ENCODE data around the gene RHEB. TPM values are rescaled to one million over a fixed set of nuclear protein-coding genes. Genes with fewer than 3 reads are reported as not detected.

The RHEB gene
- total RNA-seq, 1 experiment from 2014 or later = 135 TPM

DNA sequence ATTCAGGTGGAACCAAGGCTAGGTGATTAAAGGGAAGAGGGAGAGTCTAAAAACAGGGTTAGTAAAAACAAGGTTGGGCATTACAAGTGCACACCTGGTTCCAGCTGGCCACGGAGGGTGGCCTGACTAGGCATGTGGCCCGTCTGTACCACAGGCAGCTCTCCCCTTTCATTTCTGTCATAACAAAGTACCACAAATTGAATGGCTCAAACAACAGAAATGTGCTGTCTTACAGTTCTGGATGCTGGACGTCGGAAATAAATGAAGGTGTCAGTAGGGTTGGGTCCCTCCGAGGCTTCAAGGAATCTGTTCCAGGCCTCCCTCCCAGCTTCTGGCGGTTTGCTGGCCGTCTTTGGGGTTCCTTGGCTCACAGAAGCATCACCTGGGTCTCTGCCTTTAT, 96.5 kb downstream of the RHEB start:
- Mint-ChIP-seq H3K27ac (ENCODE audit: low read depth, unreplicated experiment) (no peak overlapping the region), H3K9me3 (ENCODE audit: unreplicated experiment) (peaks cover 11% of the 10 kb centered on the region), H3K36me3 (ENCODE audit: insufficient read depth, unreplicated experiment) (no peaks in the 10 kb centered on the region), H3K4me3 (ENCODE audit: unreplicated experiment) (no peak overlapping the region), H3K27me3 (ENCODE audit: insufficient read depth, unreplicated experiment) (no peaks in the 10 kb centered on the region), H3K4me1 (ENCODE audit: insufficient read depth, unreplicated experiment) (peaks cover 14% of the 10 kb centered on the region)
- POLR2A ChIA-PET = no interaction called here
- no TSS peak for BruUV-seq (replicated peaks)
- DNase-seq (ENCODE audit: unreplicated experiment) = no peak
- TF ChIP-seq, protein P1, sequence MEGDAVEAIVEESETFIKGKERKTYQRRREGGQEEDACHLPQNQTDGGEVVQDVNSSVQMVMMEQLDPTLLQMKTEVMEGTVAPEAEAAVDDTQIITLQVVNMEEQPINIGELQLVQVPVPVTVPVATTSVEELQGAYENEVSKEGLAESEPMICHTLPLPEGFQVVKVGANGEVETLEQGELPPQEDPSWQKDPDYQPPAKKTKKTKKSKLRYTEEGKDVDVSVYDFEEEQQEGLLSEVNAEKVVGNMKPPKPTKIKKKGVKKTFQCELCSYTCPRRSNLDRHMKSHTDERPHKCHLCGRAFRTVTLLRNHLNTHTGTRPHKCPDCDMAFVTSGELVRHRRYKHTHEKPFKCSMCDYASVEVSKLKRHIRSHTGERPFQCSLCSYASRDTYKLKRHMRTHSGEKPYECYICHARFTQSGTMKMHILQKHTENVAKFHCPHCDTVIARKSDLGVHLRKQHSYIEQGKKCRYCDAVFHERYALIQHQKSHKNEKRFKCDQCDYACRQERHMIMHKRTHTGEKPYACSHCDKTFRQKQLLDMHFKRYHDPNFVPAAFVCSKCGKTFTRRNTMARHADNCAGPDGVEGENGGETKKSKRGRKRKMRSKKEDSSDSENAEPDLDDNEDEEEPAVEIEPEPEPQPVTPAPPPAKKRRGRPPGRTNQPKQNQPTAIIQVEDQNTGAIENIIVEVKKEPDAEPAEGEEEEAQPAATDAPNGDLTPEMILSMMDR (IDR thresholded peaks at IDR 0.05; ENCODE audit: unreplicated experiment) = no peak
- CTCF ChIA-PET = interaction anchor here (0.9 to 1.2 kb wide), 3 partner anchors 10 to 55 kb away, joined by 3 to 4 read pairs (median 3); no protein-coding TSS in a partner anchor
- intact Hi-C loops (cut with micrococcal nuclease) = no loop called here

DNA sequence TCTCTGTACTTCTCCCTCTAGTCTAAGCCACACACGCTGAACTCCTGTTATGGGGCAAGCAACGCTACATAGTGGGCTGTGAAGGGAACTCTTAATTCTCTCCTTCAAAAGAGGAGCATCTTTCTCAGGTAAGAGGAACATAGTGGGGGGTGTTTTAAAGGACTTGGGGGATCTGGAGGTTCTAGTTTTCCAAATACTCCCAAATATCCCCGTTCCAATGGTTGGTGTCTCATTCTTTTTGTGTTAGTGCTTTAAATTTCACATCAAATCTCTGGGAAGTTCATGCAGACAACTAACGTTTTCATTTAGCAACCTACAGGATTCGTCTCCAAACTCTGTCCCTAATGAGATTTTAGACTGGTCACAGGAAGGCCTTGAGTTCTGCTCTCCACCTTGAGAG, 97.5 kb downstream of the RHEB start:
- Mint-ChIP-seq H3K36me3 (ENCODE audit: insufficient read depth, unreplicated experiment) (no peaks in the 10 kb centered on the region), H3K9me3 (ENCODE audit: unreplicated experiment) (peaks cover 16% of the 10 kb centered on the region), H3K4me1 (ENCODE audit: insufficient read depth, unreplicated experiment) (peaks cover 14% of the 10 kb centered on the region), H3K4me3 (ENCODE audit: unreplicated experiment) (no peak overlapping the region), H3K27ac (ENCODE audit: low read depth, unreplicated experiment) (no peak overlapping the region), H3K27me3 (ENCODE audit: insufficient read depth, unreplicated experiment) (no peaks in the 10 kb centered on the region)
- TF ChIP-seq, protein P1 (IDR thresholded peaks at IDR 0.05; ENCODE audit: unreplicated experiment) = no peak
- DNase-seq (ENCODE audit: unreplicated experiment) = no peak
- CTCF ChIA-PET = interaction anchor here (0.9 kb wide), 1 partner anchor 54 kb away, joined by 3 read pairs; no protein-coding TSS in a partner anchor
- BruUV-seq (replicated peaks) = no TSS peak
- intact Hi-C loops (cut with micrococcal nuclease) = no loop called here
- POLR2A ChIA-PET = no interaction called here

DNA sequence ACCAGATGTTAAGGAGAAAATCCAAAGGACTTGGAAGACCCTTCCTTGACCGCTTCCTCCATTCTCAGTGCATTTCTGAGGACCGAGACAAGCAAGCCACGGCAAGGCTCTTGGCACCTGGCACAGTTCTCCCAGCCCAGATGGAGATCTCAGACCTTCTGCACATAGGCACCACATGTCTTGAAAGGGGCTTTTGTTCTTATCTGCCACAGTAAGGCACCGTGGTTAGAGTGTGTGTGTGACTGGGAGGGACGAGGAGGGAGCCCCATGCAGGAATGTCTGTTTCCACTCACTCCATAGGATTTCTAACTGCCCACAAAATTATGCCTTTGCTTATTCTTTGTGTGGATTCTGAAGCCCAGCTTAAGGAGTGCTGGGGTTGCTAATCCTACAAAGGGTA, 99.6 kb downstream of the RHEB start:
- BruUV-seq (replicated peaks) = no TSS peak
- CTCF ChIA-PET = no interaction called here
- intact Hi-C loops (cut with micrococcal nuclease) = no loop called here

DNA sequence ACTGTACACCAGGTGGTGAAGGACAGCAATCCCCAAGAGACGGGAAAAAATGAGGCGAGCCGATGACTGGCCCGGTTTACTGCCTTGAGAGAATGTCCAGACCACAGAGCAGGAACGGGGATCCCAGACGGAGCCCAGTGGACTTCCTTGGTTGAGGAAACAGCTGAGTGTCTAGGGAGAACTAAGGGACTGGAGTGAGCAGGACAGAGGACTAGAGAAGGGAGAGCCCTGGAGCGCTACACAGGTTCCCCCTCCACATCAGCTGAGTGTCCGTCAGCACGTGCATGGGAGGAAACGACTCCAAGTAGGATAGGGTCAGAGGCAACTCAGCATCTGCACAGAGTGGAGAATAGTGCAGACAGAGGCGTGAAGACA, 102.8 kb downstream of the RHEB start:
- DNase-seq (ENCODE audit: unreplicated experiment) = peak; percentile 45
- peaks cover 9% of the 10 kb centered on the region for H3K27me3 Mint-ChIP-seq (ENCODE audit: insufficient read depth, unreplicated experiment)
- POLR2A ChIA-PET = interaction anchor here (1.7 kb wide), 1 partner anchor 10 kb away, joined by 4 read pairs; no protein-coding TSS in a partner anchor
- intact Hi-C loops (cut with micrococcal nuclease) = no loop called here
- no peak overlapping the region for H3K4me3 Mint-ChIP-seq (ENCODE audit: unreplicated experiment)
- H3K27ac Mint-ChIP-seq (ENCODE audit: low read depth, unreplicated experiment) = no peak overlapping the region
- CTCF ChIA-PET = interaction anchor here (0.7 kb wide), 1 partner anchor 100 kb away, joined by 3 read pairs; no protein-coding TSS in a partner anchor
- H3K4me1 Mint-ChIP-seq (ENCODE audit: insufficient read depth, unreplicated experiment) = peaks cover 6% of the 10 kb centered on the region
- TF ChIP-seq, protein P1 (IDR thresholded peaks at IDR 0.05; ENCODE audit: unreplicated experiment) = no peak
- no TSS peak for BruUV-seq (replicated peaks)
- no peaks in the 10 kb centered on the region for H3K36me3 Mint-ChIP-seq (ENCODE audit: insufficient read depth, unreplicated experiment)
- H3K9me3 Mint-ChIP-seq (ENCODE audit: unreplicated experiment) = peaks cover 9% of the 10 kb centered on the region

More for the DNA sequence above, 99.6 kb downstream of the RHEB start:
- Mint-ChIP-seq H3K4me3 (ENCODE audit: unreplicated experiment) (no peak overlapping the region), H3K9me3 (ENCODE audit: unreplicated experiment) (peaks cover 16% of the 10 kb centered on the region), H3K27me3 (ENCODE audit: insufficient read depth, unreplicated experiment) (no peaks in the 10 kb centered on the region), H3K4me1 (ENCODE audit: insufficient read depth, unreplicated experiment) (peaks cover 6% of the 10 kb centered on the region), H3K36me3 (ENCODE audit: insufficient read depth, unreplicated experiment) (no peaks in the 10 kb centered on the region), H3K27ac (ENCODE audit: low read depth, unreplicated experiment) (no peak overlapping the region)
- TF ChIP-seq, protein P1 (IDR thresholded peaks at IDR 0.05; ENCODE audit: unreplicated experiment) = no peak
- POLR2A ChIA-PET = interaction anchor here (0.7 kb wide), 1 partner anchor 12 kb away, joined by 3 read pairs; no protein-coding TSS in a partner anchor
- no peak for DNase-seq (ENCODE audit: unreplicated experiment)
